Lower leg skin (tissue), 3 donors: Measurements from ENCODE around the gene THSD7B.

ENCODE experiments used
- POLR2A ChIP-seq, 2 donors: fragments of 450-650 bp; IDR thresholded peaks; one replicate each; pipeline ENCODE4 v1.6.1; 2016 to 2017; ENCODE audit warnings: antibody characterized with exemption in 2 of 2, mild to moderate bottlenecking in 1 of 2, moderate library complexity in 1 of 2
- TF ChIP-seq, protein P1 (sequence below), 3 donors: fragments of 450-650 bp; IDR thresholded peaks; one replicate each; pipeline ENCODE4 v1.5.1; 2016; ENCODE audit warnings: antibody characterized with exemption in 3 of 3, mild to moderate bottlenecking in 3 of 3, moderate library complexity in 2 of 3

DNA sequence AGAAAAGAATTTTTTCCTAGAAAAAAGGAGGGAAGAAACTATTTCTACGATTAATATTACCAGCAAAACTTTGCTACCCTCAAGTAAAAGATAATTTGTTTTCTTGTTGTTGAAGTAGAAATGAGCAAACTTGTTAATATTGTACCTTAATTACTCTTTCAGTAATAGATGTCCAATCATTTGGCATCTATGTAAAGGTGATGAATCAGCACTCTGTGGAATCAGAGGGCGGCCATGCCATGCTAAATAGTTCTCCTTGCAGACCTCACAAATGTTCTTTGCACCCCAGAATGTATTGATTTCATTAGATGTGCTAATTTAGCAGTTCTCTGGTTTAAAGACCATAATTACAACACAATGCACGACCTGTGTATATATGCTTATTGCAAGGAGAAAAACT is 29.1 kb upstream of the THSD7B start:
- TF ChIP-seq, protein P1, sequence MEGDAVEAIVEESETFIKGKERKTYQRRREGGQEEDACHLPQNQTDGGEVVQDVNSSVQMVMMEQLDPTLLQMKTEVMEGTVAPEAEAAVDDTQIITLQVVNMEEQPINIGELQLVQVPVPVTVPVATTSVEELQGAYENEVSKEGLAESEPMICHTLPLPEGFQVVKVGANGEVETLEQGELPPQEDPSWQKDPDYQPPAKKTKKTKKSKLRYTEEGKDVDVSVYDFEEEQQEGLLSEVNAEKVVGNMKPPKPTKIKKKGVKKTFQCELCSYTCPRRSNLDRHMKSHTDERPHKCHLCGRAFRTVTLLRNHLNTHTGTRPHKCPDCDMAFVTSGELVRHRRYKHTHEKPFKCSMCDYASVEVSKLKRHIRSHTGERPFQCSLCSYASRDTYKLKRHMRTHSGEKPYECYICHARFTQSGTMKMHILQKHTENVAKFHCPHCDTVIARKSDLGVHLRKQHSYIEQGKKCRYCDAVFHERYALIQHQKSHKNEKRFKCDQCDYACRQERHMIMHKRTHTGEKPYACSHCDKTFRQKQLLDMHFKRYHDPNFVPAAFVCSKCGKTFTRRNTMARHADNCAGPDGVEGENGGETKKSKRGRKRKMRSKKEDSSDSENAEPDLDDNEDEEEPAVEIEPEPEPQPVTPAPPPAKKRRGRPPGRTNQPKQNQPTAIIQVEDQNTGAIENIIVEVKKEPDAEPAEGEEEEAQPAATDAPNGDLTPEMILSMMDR (IDR thresholded peaks at IDR 0.05), result no peak
- no peak for TF ChIP-seq POLR2A (IDR thresholded peaks at IDR 0.05)
